IMR-90 (cell line): Measurements from ENCODE around the gene CDC20B. TPM values are rescaled to one million over a fixed set of nuclear protein-coding genes. Genes with fewer than 3 reads are reported as not detected.
"Not testable (repeated sequence)": the region's sequence is repeated elsewhere in the genome, so short reads cannot be mapped to it uniquely, and the experiment has no call there.

Source experiments
- ATAC-seq: fragments of 200-7000 bp; cut with Tn5 transposase; 2 replicates; pipeline ENCODE4 v1.9.1; 2020; ENCODE audit warnings: low read depth, mild to moderate bottlenecking, moderate library complexity
- BruUV-seq: library from RNA; stranded (reverse); fragments of 400-500 nt; replicated peaks from 2 replicates; lab custom pipeline; 2021; lab: Mats Ljungman, UMichigan
- CTCF ChIA-PET: fragments of 300-600 bp; formaldehyde crosslinking; extraction: SDS; loops from one replicate; lab custom pipeline; 2021; ENCODE audit warnings: antibody characterized with exemption; lab: Yijun Ruan, JAX
- POLR2A ChIA-PET: fragments of 300-600 bp; sonication (Branson Sonifier 250); formaldehyde crosslinking; loops from one replicate; lab custom pipeline; 2022; ENCODE audit warnings: antibody characterized with exemption; ENCODE audit not compliant: unreplicated experiment; lab: Charles Lee
- DNase-seq: peaks from one replicate; pipeline ENCODE4 v3.0.0; 2013
- H2AFZ ChIP-seq: replicated peaks from 2 replicates; pipeline ENCODE3; 2013; ENCODE audit warnings: low read length, mild to moderate bottlenecking; ENCODE audit not compliant: poor library complexity
- H2AK5ac ChIP-seq: 2 replicates; pipeline ENCODE4 v1.6.1; 2013; ENCODE audit warnings: low read depth, low read length, inconsistent platforms
- H2AK9ac ChIP-seq: replicated peaks from 2 replicates; pipeline ENCODE3; 2013; ENCODE audit warnings: mild to moderate bottlenecking, low read depth, low read length, moderate library complexity; ENCODE audit not compliant: poor library complexity
- H2BK120ac ChIP-seq: 2 replicates; pipeline ENCODE4 v1.6.1; 2013; ENCODE audit warnings: low read depth, low read length, inconsistent platforms
- H2BK15ac ChIP-seq: 3 replicates; pipeline ENCODE4 v1.6.1; 2013; ENCODE audit warnings: low read depth, low read length, inconsistent platforms
- H2BK20ac ChIP-seq: 2 replicates; pipeline ENCODE4 v1.6.1; 2013; ENCODE audit warnings: low read depth, mild to moderate bottlenecking, inconsistent platforms, low read length, moderate library complexity
- H2BK5ac ChIP-seq: 2 replicates; pipeline ENCODE4 v1.6.1; 2013; ENCODE audit warnings: mild to moderate bottlenecking, low read depth, low read length, inconsistent platforms; ENCODE audit not compliant: poor library complexity, severe bottlenecking
- H3K14ac ChIP-seq: replicated peaks from 2 replicates; pipeline ENCODE4 v1.6.1; 2013; ENCODE audit warnings: low read depth, low read length, inconsistent platforms
- H3K18ac ChIP-seq: 2 replicates; pipeline ENCODE4 v1.6.1; 2013; ENCODE audit warnings: low read depth, low read length, control low read depth
- H3K23ac ChIP-seq: 2 replicates; pipeline ENCODE4 v1.6.1; 2013; ENCODE audit warnings: low read depth, low read length, inconsistent platforms
- H3K27ac ChIP-seq: 2 replicates; pipeline ENCODE4 v1.5.1; 2013; ENCODE audit warnings: mild to moderate bottlenecking, control low read depth, low read length; ENCODE audit not compliant: insufficient read depth
- H3K27me3 ChIP-seq: 2 replicates; pipeline ENCODE4 v1.6.1; 2013; ENCODE audit warnings: low read length; ENCODE audit not compliant: control insufficient read depth, insufficient read depth
- H3K36me3 ChIP-seq: 2 replicates; pipeline ENCODE4 v1.6.1; 2013; ENCODE audit warnings: low read length, mixed read lengths; ENCODE audit not compliant: control insufficient read depth, insufficient read depth
- H3K4ac ChIP-seq: 2 replicates; pipeline ENCODE4 v1.6.1; 2013; ENCODE audit warnings: low read depth, low read length, inconsistent platforms
- H3K4me1 ChIP-seq: 2 replicates; pipeline ENCODE4 v1.6.1; 2013; ENCODE audit warnings: low read length, mixed read lengths; ENCODE audit not compliant: control insufficient read depth, insufficient read depth
- H3K4me2 ChIP-seq: 2 replicates; pipeline ENCODE4 v1.6.1; 2013; ENCODE audit warnings: low read depth, mild to moderate bottlenecking, control low read depth, low read length, moderate library complexity
- H3K4me3 ChIP-seq: 2 replicates; pipeline ENCODE4 v1.5.1; 2013; ENCODE audit warnings: low read depth, mild to moderate bottlenecking, control low read depth, low read length, moderate library complexity; ENCODE audit not compliant: insufficient read depth
- H3K56ac ChIP-seq: 2 replicates; pipeline ENCODE4 v1.6.1; 2013; ENCODE audit warnings: low read length, inconsistent platforms; ENCODE audit not compliant: insufficient read depth; ENCODE audit errors: extremely low read depth
- H3K79me1 ChIP-seq, 2 experiments: 2 replicates each; pipeline ENCODE4 v1.6.1; 2013; ENCODE audit warnings: low read length in 2 of 2, inconsistent platforms in 1 of 2, low read depth in 1 of 2
- H3K9ac ChIP-seq: 2 replicates; pipeline ENCODE4 v1.6.1; 2013; ENCODE audit warnings: low read depth, low read length, control low read depth
- H3K9me1 ChIP-seq: 2 replicates; pipeline ENCODE4 v1.6.1; 2013; ENCODE audit warnings: low read length, inconsistent platforms; ENCODE audit not compliant: insufficient read depth
- H3K9me3 ChIP-seq: 2 replicates; pipeline ENCODE4 v1.6.1; 2013; ENCODE audit warnings: low read length; ENCODE audit not compliant: control insufficient read depth, insufficient read depth
- H4K20me1 ChIP-seq: 2 replicates; pipeline ENCODE4 v1.6.1; 2013; ENCODE audit warnings: low read length, inconsistent platforms; ENCODE audit not compliant: insufficient read depth
- H4K5ac ChIP-seq: 2 replicates; pipeline ENCODE4 v1.6.1; 2013; ENCODE audit warnings: mild to moderate bottlenecking, low read depth, low read length, control low read depth
- H4K8ac ChIP-seq, 2 experiments: 2 replicates each; pipeline ENCODE4 v1.6.1; 2013; ENCODE audit warnings: low read depth in 2 of 2, low read length in 2 of 2, control low read depth in 1 of 2, inconsistent platforms in 1 of 2
- H4K91ac ChIP-seq: 2 replicates; pipeline ENCODE4 v1.6.1; 2013; ENCODE audit warnings: low read depth, low read length, inconsistent platforms; ENCODE audit not compliant: insufficient read depth
- CEBPB ChIP-seq: IDR thresholded peaks from 2 replicates; pipeline ENCODE4 v1.6.1; 2012; ENCODE audit warnings: low read depth, low read length, improper control_type of control experiment
- NFE2L2 ChIP-seq: fragments of 150-350 bp; IDR thresholded peaks from 2 replicates; pipeline ENCODE4 v1.6.1; 2016; ENCODE audit warnings: low read depth, mild to moderate bottlenecking, low read length
- SMC3 ChIP-seq: fragments of 150-350 bp; IDR thresholded peaks from 2 replicates; pipeline ENCODE4 v1.6.1; 2016; ENCODE audit warnings: low read depth, mild to moderate bottlenecking, antibody characterized with exemption, low read length, moderate library complexity
- WGBS, 2 experiments: methylation state at CpG; one replicate each; pipeline versions ENCODE4 v1.1.5 to v1.1.7; 2013; ENCODE audit warnings: missing lambda C conversion rate in 2 of 2; ENCODE audit not compliant: insufficient read length in 1 of 2; ENCODE audit errors: extremely low coverage in 2 of 2; 5-methylcytosine and 5-hydroxymethylcytosine counted together
- dilution Hi-C: fragments of 300-500 bp; cut with HindIII; formaldehyde crosslinking; loops from one replicate; pipeline ENCODE4 v1.14.3; 2018; ENCODE audit warnings: low sequenced_read_pairs; ENCODE audit not compliant: unreplicated experiment
- in situ Hi-C: fragments of 300-500 bp; cut with MboI; formaldehyde crosslinking; loops from 3 replicates; pipeline ENCODE4 v1.14.3; 2019; ENCODE audit warnings: low sequenced_read_pairs, inconsistent platforms, mixed read lengths
- intact Hi-C: fragments of 100-400 bp; cut with micrococcal nuclease; formaldehyde crosslinking; loops from 2 replicates; pipeline ENCODE4 v1.10.0; 2022
- polyA plus RNA-seq, 3 experiments: library from polyadenylated mRNA; depleted of rRNA; stranded (reverse); fragments of >200 nt; gene quantifications; 2 replicates each; pipeline ENCODE4 v1.2.3, GENCODE V29; 2012; ENCODE audit warnings: low replicate concordance in 1 of 3
- total RNA-seq: library from RNA; depleted of rRNA; stranded (reverse); fragments of >200 nt; gene quantifications from 2 replicates; pipeline ENCODE4 v1.2.3, GENCODE V29; 2012

Gene CDC20B
- total and polyA plus RNA-seq, 2 of the 4 experiments (the other 2 are of a cell fraction): not detected

GRCh38 chr5:55096182-55096581, 76.8 kb downstream of the CDC20B start:
- H4K5ac ChIP-seq: no peak overlapping the region
- no peak overlapping the region for H2BK5ac ChIP-seq
- no peak for DNase-seq
- dilution Hi-C loops (no loop called here), intact Hi-C loops (no loop called here), in situ Hi-C loops (no loop called here)
- no peak overlapping the region for H3K18ac ChIP-seq
- H2AK5ac ChIP-seq: no peak overlapping the region
- no peak overlapping the region for H4K8ac ChIP-seq
- H2BK15ac ChIP-seq: no peak overlapping the region
- H3K56ac ChIP-seq: no peak overlapping the region
- ChIA-PET POLR2A (no interaction called here), CTCF (no interaction called here)
- no peak overlapping the region for H3K4ac ChIP-seq
- H3K23ac ChIP-seq: no peak overlapping the region
- no TSS peak for BruUV-seq
- no peak for TF ChIP-seq NFE2L2
- TF ChIP-seq SMC3: no peak
- no peak for TF ChIP-seq CEBPB
- H3K27me3 ChIP-seq: peaks cover 30% of the 10 kb centered on the region
- no peak for ATAC-seq
- H3K27ac ChIP-seq: no peak overlapping the region
- H3K4me3 ChIP-seq: no peak overlapping the region
- H2BK20ac ChIP-seq: no peak overlapping the region
- H3K9ac ChIP-seq: no peak overlapping the region
- H3K79me1 ChIP-seq: no peaks in the 10 kb centered on the region
- WGBS, 2 experiments: 86% methylated on average over 2 of the region's 3 CpGs; no CpG with 5 or more reads in 1 of the 2 experiments
- no peak overlapping the region for H2AFZ ChIP-seq
- no peak overlapping the region for H2AK9ac ChIP-seq
- no peaks in the 10 kb centered on the region for H4K20me1 ChIP-seq
- H3K14ac ChIP-seq: no peak overlapping the region
- no peaks in the 10 kb centered on the region for H3K36me3 ChIP-seq
- H3K9me3 ChIP-seq: no peaks in the 10 kb centered on the region
- H3K4me1 ChIP-seq: no peaks in the 10 kb centered on the region
- no peaks in the 10 kb centered on the region for H3K9me1 ChIP-seq
- no peak overlapping the region for H3K4me2 ChIP-seq
- H2BK120ac ChIP-seq: no peak overlapping the region
- H4K91ac ChIP-seq: no peak overlapping the region

DNA sequence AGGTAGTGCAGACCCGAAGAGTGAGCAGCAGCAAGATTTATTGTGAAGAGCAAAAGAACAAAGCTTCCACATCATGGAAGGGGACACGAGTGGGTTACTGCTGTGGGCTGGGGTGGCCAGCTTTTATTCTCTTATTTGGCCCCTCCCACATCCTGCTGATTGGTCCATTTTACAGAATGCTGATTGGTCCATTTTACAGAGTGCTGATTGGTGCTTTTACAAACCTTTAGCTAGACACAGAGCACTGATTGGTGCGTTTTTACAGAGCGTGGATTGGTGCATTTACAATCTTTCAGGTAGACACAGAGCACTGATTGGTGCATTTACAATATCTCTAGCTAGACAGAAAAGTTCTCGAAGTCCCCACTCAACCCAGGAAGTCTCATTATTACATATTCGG, 82.0 kb downstream of the CDC20B start:
- peaks cover 28% of the 10 kb centered on the region for H3K27me3 ChIP-seq
- H3K18ac ChIP-seq, H4K8ac ChIP-seq, H3K4ac ChIP-seq, DNase-seq, intact Hi-C loops, H3K4me1 ChIP-seq, H4K5ac ChIP-seq, H3K14ac ChIP-seq, H2BK5ac ChIP-seq, H3K56ac ChIP-seq, CTCF ChIA-PET, H3K4me2 ChIP-seq, H2BK15ac ChIP-seq, H3K79me1 ChIP-seq, ATAC-seq, H4K20me1 ChIP-seq, H3K4me3 ChIP-seq, H3K36me3 ChIP-seq, H2AK5ac ChIP-seq, H4K91ac ChIP-seq, H2AK9ac ChIP-seq, H3K9me3 ChIP-seq, H3K9me1 ChIP-seq, BruUV-seq, POLR2A ChIA-PET, H3K23ac ChIP-seq, H2BK20ac ChIP-seq, H2AFZ ChIP-seq, H2BK120ac ChIP-seq, H3K9ac ChIP-seq, dilution Hi-C loops, in situ Hi-C loops, H3K27ac ChIP-seq: not testable (repeated sequence)
- WGBS, 2 experiments: 72% methylated on average over 3 of the region's 6 CpGs; no CpG with 5 or more reads in 1 of the 2 experiments
